T-helper 17 cell (primary cell): ENCODE data around the gene IGF2R. TPM values are rescaled to one million over a fixed set of nuclear protein-coding genes. Genes with fewer than 3 reads are reported as not detected.
A peak's percentile ranks its signal among the peaks of the same experiment; 100 is the strongest.

ENCODE experiments used
- ATAC-seq: fragments of 150-1000 bp; cut with Tn5 transposase; 2 replicates; pipeline ENCODE4 v1.10.0; 2021; ENCODE audit warnings: mild to moderate bottlenecking, moderate library complexity
- DNase-seq, 3 donors: peaks; one replicate each; pipeline versions ENCODE4 v3.0.0 to v3.0.0-alpha.2; 2020 to 2021
- H3K9me3 ChIP-seq: one replicate; pipeline ENCODE4 v1.7.0; 2013; ENCODE audit warnings: low read length, mild to moderate bottlenecking; ENCODE audit not compliant: control insufficient read depth, poor library complexity, severe bottlenecking
- H3K27ac Mint-ChIP-seq: one replicate; pipeline ENCODE4 v1.8.0; 2022; ENCODE audit warnings: mild to moderate bottlenecking, moderate library complexity, mixed read lengths
- H3K27me3 Mint-ChIP-seq: one replicate; pipeline ENCODE4 v1.8.0; 2022; ENCODE audit warnings: mixed read lengths
- H3K36me3 Mint-ChIP-seq: one replicate; pipeline ENCODE4 v1.8.0; 2022; ENCODE audit warnings: low read depth, mixed read lengths
- H3K4me1 Mint-ChIP-seq: one replicate; pipeline ENCODE4 v1.8.0; 2022; ENCODE audit warnings: mild to moderate bottlenecking, mixed read lengths
- H3K4me3 Mint-ChIP-seq: one replicate; pipeline ENCODE4 v1.8.0; 2022; ENCODE audit warnings: mild to moderate bottlenecking, moderate library complexity, mixed read lengths
- total RNA-seq, 4 donors: library from RNA in 2 of 4; stranded (reverse) in 2 of 4; gene quantifications; one replicate each; pipeline ENCODE4 v1.2.3 and lab custom pipeline; 2022 to 2026

Gene IGF2R
- total RNA-seq, 2 donors from 2014 or later, result 56.7 to 59.5 TPM

GRCh38 chr6:160063771-160064413 is 95.0 kb downstream of the IGF2R start:
- ATAC-seq (no peak), DNase-seq (no peak)
- no peaks in the 10 kb centered on the region for H3K27me3 Mint-ChIP-seq
- peaks cover 31% of the 10 kb centered on the region for H3K36me3 Mint-ChIP-seq
- no peak overlapping the region for H3K27ac Mint-ChIP-seq
- H3K4me3 Mint-ChIP-seq, result no peak overlapping the region
- peaks cover 20% of the 10 kb centered on the region for H3K4me1 Mint-ChIP-seq
- H3K9me3 ChIP-seq, result no peaks in the 10 kb centered on the region

- no peaks in the 10 kb centered on the region for H3K9me3 ChIP-seq
- H3K4me3 Mint-ChIP-seq, result no peak overlapping the region
- peak overlapping the region; percentile 32 for H3K27ac Mint-ChIP-seq
- ATAC-seq (no peak), DNase-seq (no peak)
- H3K36me3 Mint-ChIP-seq, result peaks cover 32% of the 10 kb centered on the region
- peaks cover 29% of the 10 kb centered on the region for H3K4me1 Mint-ChIP-seq
- no peaks in the 10 kb centered on the region for H3K27me3 Mint-ChIP-seq
These were observed 96.3 kb downstream of the IGF2R start for GRCh38 chr6:160065200-160065599.

DNA sequence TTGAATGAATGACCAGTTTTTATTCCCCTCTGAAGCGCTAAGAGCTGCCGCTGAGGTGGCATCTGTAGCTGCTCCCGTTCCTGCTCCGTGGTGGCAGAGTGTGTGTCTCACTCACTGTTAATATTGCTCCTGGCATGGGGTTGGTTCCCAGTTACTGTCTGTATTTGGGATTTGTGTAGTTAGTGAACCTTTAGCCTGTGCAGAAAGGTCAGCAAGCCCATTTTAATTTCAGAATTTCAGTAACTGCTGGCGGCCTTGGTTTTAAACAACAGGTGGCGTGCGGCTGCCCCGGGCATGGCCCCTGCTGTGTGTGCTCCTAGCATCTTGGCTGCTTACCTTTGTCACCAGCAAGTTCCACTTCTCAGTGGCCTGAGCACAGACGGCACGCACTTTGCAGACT is 98.7 kb downstream of the IGF2R start:
- ATAC-seq (no peak), DNase-seq (no peak)
- Mint-ChIP-seq H3K4me3 (peak overlapping the region; percentile 41), H3K36me3 (peaks cover 23% of the 10 kb centered on the region), H3K27ac (no peak overlapping the region), H3K4me1 (peaks cover 28% of the 10 kb centered on the region), H3K27me3 (no peaks in the 10 kb centered on the region)
- H3K9me3 ChIP-seq, result no peaks in the 10 kb centered on the region

- peaks cover 27% of the 10 kb centered on the region for H3K4me1 Mint-ChIP-seq
- ATAC-seq, result no peak
These were observed 99.5 kb downstream of the IGF2R start for GRCh38 chr6:160068346-160068745.

DNA sequence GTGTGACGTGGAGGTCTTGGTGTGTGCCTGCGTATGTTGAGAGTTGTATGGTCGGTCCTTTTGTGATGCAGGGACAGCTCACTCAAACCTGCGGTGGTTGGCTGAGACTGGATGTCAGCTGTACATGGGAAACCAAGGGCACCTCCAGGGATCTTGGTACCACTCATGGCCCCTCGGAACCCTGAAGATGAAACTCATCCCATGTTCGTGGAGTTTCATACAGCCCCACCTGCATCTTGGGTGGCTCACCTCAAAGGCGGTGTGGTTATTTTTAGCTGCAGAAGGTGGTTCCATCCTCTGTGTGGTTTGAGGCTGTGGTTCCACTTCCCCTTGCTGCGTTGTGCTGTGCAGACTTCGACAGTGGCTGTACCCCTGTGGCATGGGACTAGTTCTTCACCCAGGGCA is 100.2 kb downstream of the IGF2R start:
- Mint-ChIP-seq H3K27ac (peak overlapping the region; percentile 68), H3K27me3 (no peaks in the 10 kb centered on the region), H3K4me1 (peaks cover 27% of the 10 kb centered on the region), H3K4me3 (peak overlapping the region; percentile 73), H3K36me3 (peaks cover 26% of the 10 kb centered on the region)
- H3K9me3 ChIP-seq, result no peaks in the 10 kb centered on the region
- no peak for DNase-seq
- peak; percentile 85 for ATAC-seq

More at GRCh38 chr6:160068346-160068745, 99.5 kb downstream of the IGF2R start:
- Mint-ChIP-seq H3K27me3 (no peaks in the 10 kb centered on the region), H3K36me3 (peaks cover 23% of the 10 kb centered on the region), H3K27ac (peak overlapping the region; percentile 68), H3K4me3 (peak overlapping the region; percentile 73)
- H3K9me3 ChIP-seq, result no peaks in the 10 kb centered on the region
- DNase-seq, result no peak

- H3K9me3 ChIP-seq, result no peaks in the 10 kb centered on the region
- Mint-ChIP-seq H3K36me3 (peaks cover 26% of the 10 kb centered on the region), H3K27me3 (no peaks in the 10 kb centered on the region), H3K4me3 (peak overlapping the region; percentile 73), H3K27ac (peak overlapping the region; percentile 68), H3K4me1 (peaks cover 27% of the 10 kb centered on the region)
- DNase-seq (no peak), ATAC-seq (no peak)
These were observed 100.6 kb downstream of the IGF2R start for GRCh38 chr6:160069459-160069858.

- ATAC-seq, result no peak
- Mint-ChIP-seq H3K27me3 (no peaks in the 10 kb centered on the region), H3K4me3 (no peak overlapping the region), H3K27ac (no peak overlapping the region), H3K4me1 (peaks cover 27% of the 10 kb centered on the region), H3K36me3 (peaks cover 20% of the 10 kb centered on the region)
- H3K9me3 ChIP-seq, result no peaks in the 10 kb centered on the region
- no peak for DNase-seq
These were observed 101.5 kb downstream of the IGF2R start for GRCh38 chr6:160070427-160070826.

GRCh38 chr6:160070831-160071230 is 101.9 kb downstream of the IGF2R start:
- Mint-ChIP-seq H3K27ac (no peak overlapping the region), H3K4me3 (no peak overlapping the region), H3K27me3 (no peaks in the 10 kb centered on the region), H3K36me3 (peaks cover 20% of the 10 kb centered on the region), H3K4me1 (peaks cover 27% of the 10 kb centered on the region)
- ATAC-seq (no peak), DNase-seq (no peak)
- no peaks in the 10 kb centered on the region for H3K9me3 ChIP-seq

GRCh38 chr6:160071805-160072690 is 103.2 kb downstream of the IGF2R start:
- peaks cover 23% of the 10 kb centered on the region for H3K4me1 Mint-ChIP-seq
- H3K27ac Mint-ChIP-seq, result peak overlapping the region; percentile 19
- DNase-seq, result no peak
- no peak for ATAC-seq
- no peaks in the 10 kb centered on the region for H3K9me3 ChIP-seq
- H3K36me3 Mint-ChIP-seq, result peaks cover 15% of the 10 kb centered on the region
- H3K4me3 Mint-ChIP-seq, result no peak overlapping the region
- H3K27me3 Mint-ChIP-seq, result no peaks in the 10 kb centered on the region

GRCh38 chr6:160073272-160073671 is 104.4 kb downstream of the IGF2R start:
- H3K27me3 Mint-ChIP-seq, result no peaks in the 10 kb centered on the region
- H3K27ac Mint-ChIP-seq, result no peak overlapping the region
- H3K4me1 Mint-ChIP-seq, result peaks cover 15% of the 10 kb centered on the region
- DNase-seq (no peak), ATAC-seq (no peak)
- H3K36me3 Mint-ChIP-seq, result peaks cover 11% of the 10 kb centered on the region
- H3K9me3 ChIP-seq, result no peaks in the 10 kb centered on the region
- H3K4me3 Mint-ChIP-seq, result no peak overlapping the region

DNA sequence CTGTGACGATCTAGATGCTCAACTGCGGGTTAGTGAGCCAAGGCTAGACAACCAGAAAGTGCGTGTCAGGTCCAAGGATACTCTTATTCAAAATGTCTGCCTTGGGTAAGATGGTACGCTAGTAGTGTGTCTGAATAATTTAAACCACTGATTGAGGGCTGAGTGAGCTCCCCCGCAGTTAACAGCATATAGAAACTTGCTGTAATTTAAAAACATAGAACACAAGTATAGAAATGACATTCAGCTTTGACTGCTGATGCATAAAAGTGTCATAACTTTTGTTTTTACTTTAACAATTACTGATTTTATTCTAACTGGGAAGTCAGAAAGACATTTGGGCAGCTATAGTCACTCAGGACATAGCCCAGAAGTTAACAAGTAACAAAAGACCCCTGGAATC is 107.1 kb downstream of the IGF2R start:
- H3K4me1 Mint-ChIP-seq, result no peaks in the 10 kb centered on the region
- no peak for ATAC-seq
- no peak overlapping the region for H3K27ac Mint-ChIP-seq
- DNase-seq, result no peak
- no peak overlapping the region for H3K4me3 Mint-ChIP-seq
- H3K9me3 ChIP-seq, result no peaks in the 10 kb centered on the region
- H3K36me3 Mint-ChIP-seq, result peaks cover 8% of the 10 kb centered on the region
- no peaks in the 10 kb centered on the region for H3K27me3 Mint-ChIP-seq

DNA sequence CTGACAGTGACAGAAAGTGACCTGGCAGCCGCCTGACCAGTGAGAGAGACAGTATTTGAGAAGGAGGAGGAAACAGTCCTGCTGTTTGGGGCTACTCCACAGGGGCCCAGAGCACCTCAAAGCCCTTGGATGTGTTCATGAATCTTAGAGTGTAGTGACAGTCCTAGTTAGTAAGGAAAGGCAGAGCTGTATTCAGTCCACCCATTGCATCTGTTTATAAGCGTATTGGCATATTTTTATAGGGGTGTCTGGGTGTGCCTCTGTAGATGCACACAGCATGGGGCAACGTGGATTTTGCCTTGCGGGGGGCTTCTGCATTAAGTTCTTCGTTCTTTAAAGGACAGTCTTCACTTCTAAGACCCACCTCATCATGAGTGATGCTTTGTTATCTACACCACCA is 108.1 kb downstream of the IGF2R start:
- Mint-ChIP-seq H3K27ac (no peak overlapping the region), H3K4me1 (no peaks in the 10 kb centered on the region), H3K27me3 (no peaks in the 10 kb centered on the region), H3K4me3 (no peak overlapping the region), H3K36me3 (peaks cover 12% of the 10 kb centered on the region)
- H3K9me3 ChIP-seq, result no peaks in the 10 kb centered on the region
- ATAC-seq (no peak), DNase-seq (no peak)

- no peak overlapping the region for H3K27ac Mint-ChIP-seq
- ATAC-seq, result no peak
These were observed 108.6 kb downstream of the IGF2R start for GRCh38 chr6:160077526-160077925.

More at GRCh38 chr6:160077526-160077925, 108.6 kb downstream of the IGF2R start:
- Mint-ChIP-seq H3K36me3 (peaks cover 12% of the 10 kb centered on the region), H3K4me3 (no peak overlapping the region), H3K27me3 (no peaks in the 10 kb centered on the region), H3K4me1 (no peaks in the 10 kb centered on the region)
- no peaks in the 10 kb centered on the region for H3K9me3 ChIP-seq
- DNase-seq, result no peak
